Bronchial epithelial cell (primary cell): ENCODE measurements around the gene LZTFL1. TPM values are rescaled to one million over a fixed set of nuclear protein-coding genes. Genes with fewer than 3 reads are reported as not detected.

Experiments
- DNase-seq: peaks from one replicate; pipeline ENCODE4 v3.0.0-alpha.2; 2010; ENCODE audit warnings: low read depth
- FAIRE-seq: peaks from 2 replicates; lab custom pipeline; 2011; peaks lifted over from hg19 to GRCh38; lab: Jason Lieb, UNC
- H3K27me3 ChIP-seq: 2 replicates; pipeline ENCODE4 v1.5.1; 2011; ENCODE audit warnings: low read length; ENCODE audit not compliant: control insufficient read depth, insufficient read depth
- H3K36me3 ChIP-seq: 2 replicates; pipeline ENCODE4 v1.5.1; 2011; ENCODE audit warnings: low read length; ENCODE audit not compliant: control insufficient read depth, insufficient read depth
- H3K4me3 ChIP-seq: 2 replicates; pipeline ENCODE4 v1.5.1; 2011; ENCODE audit warnings: mild to moderate bottlenecking, low read depth, low read length, control low read depth
- CTCF ChIP-seq: IDR thresholded peaks from 2 replicates; pipeline ENCODE4 v1.5.1; 2011; ENCODE audit warnings: mild to moderate bottlenecking, moderate library complexity, low read length, control low read depth, inconsistent platforms; ENCODE audit not compliant: insufficient read depth, severe bottlenecking
- total RNA-seq: library from RNA; depleted of rRNA; stranded (reverse); fragments of >200 nt; gene quantifications from 2 replicates; pipeline ENCODE4 v1.2.1, GENCODE V29; 2014

LZTFL1 gene
- total RNA-seq, 1 donor from 2014 or later, result 7.1 TPM

GRCh38 chr3:45885979-45886705, 44.2 kb upstream of the LZTFL1 start, which contains the start of gene CCR9:
Gene CCR9, plus strand, starts transcription at chr3:45886543. Its CDS starts 8,391 bp downstream, at chr3:45894934.
- no peak for FAIRE-seq

GRCh38 chr3:45884368-45885201, 42.7 kb upstream of the LZTFL1 start:
- TF ChIP-seq CTCF, result no peak
- peaks cover 7% of the 10 kb centered on the region for H3K27me3 ChIP-seq
- FAIRE-seq (no peak), DNase-seq (no peak)
- no peaks in the 10 kb centered on the region for H3K36me3 ChIP-seq
- no peak overlapping the region for H3K4me3 ChIP-seq

More at GRCh38 chr3:45885979-45886705, 44.2 kb upstream of the LZTFL1 start, which contains the start of gene CCR9:
- no peak for TF ChIP-seq CTCF
- H3K27me3 ChIP-seq, result peaks cover 7% of the 10 kb centered on the region
- DNase-seq, result no peak
- no peaks in the 10 kb centered on the region for H3K36me3 ChIP-seq
- H3K4me3 ChIP-seq, result no peak within 1 kb of the TSS

- DNase-seq, result peak; percentile 77
- no peaks in the 10 kb centered on the region for H3K36me3 ChIP-seq
- no peak overlapping the region for H3K4me3 ChIP-seq
- peak; percentile 90 for FAIRE-seq
- TF ChIP-seq CTCF, result no peak
- peaks cover 8% of the 10 kb centered on the region for H3K27me3 ChIP-seq
Observed at GRCh38 chr3:45881078-45882022, 39.4 kb upstream of the LZTFL1 start.

GRCh38 chr3:45880725-45881077, 38.8 kb upstream of the LZTFL1 start:
- Histone ChIP-seq H3K4me3 (no peak overlapping the region), H3K36me3 (no peaks in the 10 kb centered on the region), H3K27me3 (peaks cover 8% of the 10 kb centered on the region)
- no peak for TF ChIP-seq CTCF
- no peak for FAIRE-seq
- no peak for DNase-seq

GRCh38 chr3:45878124-45878523, 36.2 kb upstream of the LZTFL1 start:
- no peak for DNase-seq
- Histone ChIP-seq H3K4me3 (no peak overlapping the region), H3K36me3 (no peaks in the 10 kb centered on the region), H3K27me3 (peaks cover 2% of the 10 kb centered on the region)
- TF ChIP-seq CTCF, result no peak
- FAIRE-seq, result no peak
